A172 (cell line): ENCODE data around the gene NUP42. TPM values are rescaled to one million over a fixed set of nuclear protein-coding genes. Genes with fewer than 3 reads are reported as not detected.
"Not testable (repeated sequence)": the region's sequence is repeated elsewhere in the genome, so short reads cannot be mapped to it uniquely, and the experiment has no call there.

Source experiments
- DNase-seq: peaks from one replicate; pipeline ENCODE4 v3.0.0-alpha.2; 2015; ENCODE audit warnings: low spot score
- total RNA-seq: library from RNA; depleted of rRNA; stranded (reverse); fragments of >200 nt; shearing (Covaris generic); gene quantifications from 2 replicates; pipeline ENCODE4 v1.2.3, GENCODE V29; 2014

Gene NUP42
- total RNA-seq, 1 experiment from 2014 or later = 70.4 TPM

GRCh38 chr7:23204241-23204640, 22.4 kb downstream of the NUP42 start:
- no peak for DNase-seq

GRCh38 chr7:23205577-23205908, 23.7 kb downstream of the NUP42 start:
- no peak for DNase-seq

- DNase-seq = no peak
These were observed 24.3 kb downstream of the NUP42 start for GRCh38 chr7:23205909-23206767.

- DNase-seq = no peak
These were observed 25.2 kb downstream of the NUP42 start for GRCh38 chr7:23207021-23207420.

- no peak for DNase-seq
These were observed 26.0 kb downstream of the NUP42 start for GRCh38 chr7:23207884-23208283.

- no peak for DNase-seq
These were observed 26.5 kb downstream of the NUP42 start for GRCh38 chr7:23208316-23208715.

GRCh38 chr7:23210506-23210905, 28.7 kb downstream of the NUP42 start:
- no peak for DNase-seq

- DNase-seq = no peak
These were observed 29.7 kb downstream of the NUP42 start for GRCh38 chr7:23211589-23211988.

GRCh38 chr7:23212395-23212794, 30.5 kb downstream of the NUP42 start:
- no peak for DNase-seq

- no peak for DNase-seq
These were observed 31.0 kb downstream of the NUP42 start for GRCh38 chr7:23212841-23213240.

- DNase-seq = no peak
These were observed 31.9 kb downstream of the NUP42 start for GRCh38 chr7:23213755-23214154.

GRCh38 chr7:23214423-23214822, 32.6 kb downstream of the NUP42 start:
- no peak for DNase-seq

- DNase-seq = no peak
These were observed 33.1 kb downstream of the NUP42 start for GRCh38 chr7:23214938-23215337.

GRCh38 chr7:23216021-23216420, 34.2 kb downstream of the NUP42 start:
- no peak for DNase-seq

- DNase-seq = no peak
These were observed 36.3 kb downstream of the NUP42 start for GRCh38 chr7:23218196-23218595.

GRCh38 chr7:23220690-23221305, 39.0 kb downstream of the NUP42 start:
- DNase-seq = no peak

GRCh38 chr7:23222439-23223030, 40.7 kb downstream of the NUP42 start:
- DNase-seq = no peak

GRCh38 chr7:23224364-23224763, 42.5 kb downstream of the NUP42 start:
- DNase-seq = not testable (repeated sequence)

GRCh38 chr7:23226844-23227450, 45.1 kb downstream of the NUP42 start:
- DNase-seq = no peak

GRCh38 chr7:23228412-23228811, 46.6 kb downstream of the NUP42 start:
- no peak for DNase-seq

GRCh38 chr7:23230641-23231101, 48.8 kb downstream of the NUP42 start:
- DNase-seq = no peak

- DNase-seq = no peak
These were observed 51.1 kb downstream of the NUP42 start for GRCh38 chr7:23232966-23233365.
